ENCODE results near the gene RTF2.

- TF ChIP-seq CTCF (IDR thresholded peaks at IDR 0.05 in 4 of 5, conservative IDR thresholded peaks at IDR 0.05 in 1 of 5) (no peak), POLR2A (IDR thresholded peaks at IDR 0.05) (no peak)
These were observed 485 bp upstream of the RTF2 start for GRCh38 chr20:56467968-56468315.
